SH-SY5Y (cell line): ENCODE data around the gene ALPK3.

Experiments
- GATA2 ChIP-seq: IDR thresholded peaks from 2 replicates; pipeline ENCODE4 v1.6.1; 2011; ENCODE audit warnings: mild to moderate bottlenecking, low read depth, low read length
- GATA3 ChIP-seq: IDR thresholded peaks from 2 replicates; pipeline ENCODE4 v1.6.1; 2011; ENCODE audit warnings: low read depth, mild to moderate bottlenecking, low read length, moderate library complexity

GRCh38 chr15:84891339-84891738 lies 74.2 kb downstream of the ALPK3 start:
- TF ChIP-seq GATA3 (no peak), GATA2 (no peak)
